SHP77 (cell line): ENCODE measurements around the gene NAA15.
"Not testable (repeated sequence)": the region's sequence is repeated elsewhere in the genome, so short reads cannot be mapped to it uniquely, and the experiment has no call there.

Experiments used
- DNase-seq, 2 experiments: peaks; one replicate each; lab custom pipeline; 2025; lab: John Stamatoyannopoulos, UW

NAA15 gene

DNA sequence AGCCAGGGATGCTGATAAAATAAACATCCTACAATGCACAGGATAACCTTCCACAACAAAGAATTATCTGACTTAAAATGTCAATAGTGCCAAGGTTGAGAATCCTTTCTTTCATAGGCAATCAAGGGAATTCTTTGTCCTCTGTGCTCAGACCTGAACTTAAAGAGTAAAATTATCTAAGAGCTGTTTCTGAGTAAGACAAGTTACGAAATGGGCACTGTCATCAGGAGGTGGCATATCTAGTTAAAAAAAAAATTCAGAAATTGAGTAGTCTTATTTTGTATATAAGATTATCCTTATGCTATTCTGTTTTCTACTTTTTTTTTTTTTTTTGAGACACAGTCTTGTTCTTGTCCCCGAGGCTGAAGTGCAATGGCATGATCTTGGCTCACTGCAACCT is 149.3 kb downstream of the NAA15 start:
- DNase-seq: no peak

DNA sequence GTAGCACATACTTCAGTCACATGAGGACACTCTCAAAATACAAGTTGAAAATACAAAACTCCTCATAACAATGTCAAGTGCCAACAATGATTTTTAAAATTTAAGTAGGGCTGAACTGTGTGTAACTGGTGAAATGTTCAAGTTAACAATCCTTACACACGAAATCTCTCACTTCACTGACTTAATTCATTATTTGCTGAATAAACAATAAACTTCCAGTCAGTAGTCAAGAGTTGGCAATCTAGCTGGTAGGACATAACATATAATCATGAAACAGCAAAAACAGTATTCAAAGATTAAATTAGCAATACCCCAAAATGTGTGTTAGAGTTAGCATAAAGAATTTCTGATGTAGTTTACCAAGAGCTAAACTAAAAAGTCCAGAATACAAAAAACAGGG is 150.7 kb downstream of the NAA15 start:
- DNase-seq: no peak

- peak; percentile 36 to 75 for DNase-seq
Measured at GRCh38 chr4:139453041-139453370, 151.7 kb downstream of the NAA15 start.

GRCh38 chr4:139453371-139454110 is 152.2 kb downstream of the NAA15 start:
- DNase-seq: peak; percentile 70 to 85

GRCh38 chr4:139454111-139455045 is 153.1 kb downstream of the NAA15 start, which contains the start of gene RAB33B:
TSS of gene RAB33B (plus strand) at chr4:139454121. CDS start at chr4:139454196, 75 bp downstream.
- DNase-seq: peak in 1 of 2 experiments; percentile 43

GRCh38 chr4:139455126-139455538 is 153.8 kb downstream of the NAA15 start:
- no peak for DNase-seq

DNA sequence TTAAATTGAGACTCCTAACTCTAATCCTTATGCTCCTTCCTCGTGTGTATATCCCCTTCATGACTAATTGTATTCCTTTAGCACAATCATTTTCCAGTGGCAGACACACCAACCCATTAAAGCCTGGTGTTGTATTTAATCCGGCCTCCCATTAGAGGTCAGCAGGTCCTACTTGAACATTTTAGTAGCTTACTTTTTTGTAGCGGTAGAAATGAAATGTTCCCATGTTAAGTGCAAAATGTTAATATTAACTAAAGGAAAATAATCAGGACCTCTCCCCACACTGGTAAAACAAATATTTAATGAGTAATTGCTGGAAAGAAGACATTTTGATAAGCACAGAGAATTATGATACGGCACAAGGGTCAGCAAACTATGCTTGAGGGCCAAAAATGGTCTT is 156.0 kb downstream of the NAA15 start:
- DNase-seq: no peak

GRCh38 chr4:139458543-139458942 is 157.2 kb downstream of the NAA15 start:
- no peak for DNase-seq

DNA sequence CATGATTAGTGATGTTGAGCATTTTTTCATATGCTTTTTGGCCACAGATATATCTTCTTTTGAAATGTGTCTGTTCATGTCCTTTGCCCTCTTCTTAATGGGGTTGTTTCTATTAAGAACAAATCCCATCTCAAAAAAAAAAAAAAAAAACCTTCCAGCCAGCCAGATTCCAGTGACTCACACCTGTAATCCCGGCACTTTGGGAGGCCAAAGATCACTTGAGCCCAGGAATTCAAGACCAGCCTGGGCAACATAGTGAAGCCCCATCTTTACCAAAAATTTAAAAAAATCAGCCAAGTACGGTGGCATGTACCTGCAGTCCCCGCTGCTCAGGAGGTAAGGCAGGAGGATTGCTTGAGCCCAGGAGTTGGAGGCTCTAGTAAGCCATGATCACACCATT is 157.7 kb downstream of the NAA15 start:
- DNase-seq: no peak

- DNase-seq: no peak
Measured at GRCh38 chr4:139460565-139460964, 159.3 kb downstream of the NAA15 start.

GRCh38 chr4:139461022-139461628 is 159.8 kb downstream of the NAA15 start:
- no peak for DNase-seq

- DNase-seq: not testable (repeated sequence)
Measured at GRCh38 chr4:139464512-139464911, 163.2 kb downstream of the NAA15 start.

DNA sequence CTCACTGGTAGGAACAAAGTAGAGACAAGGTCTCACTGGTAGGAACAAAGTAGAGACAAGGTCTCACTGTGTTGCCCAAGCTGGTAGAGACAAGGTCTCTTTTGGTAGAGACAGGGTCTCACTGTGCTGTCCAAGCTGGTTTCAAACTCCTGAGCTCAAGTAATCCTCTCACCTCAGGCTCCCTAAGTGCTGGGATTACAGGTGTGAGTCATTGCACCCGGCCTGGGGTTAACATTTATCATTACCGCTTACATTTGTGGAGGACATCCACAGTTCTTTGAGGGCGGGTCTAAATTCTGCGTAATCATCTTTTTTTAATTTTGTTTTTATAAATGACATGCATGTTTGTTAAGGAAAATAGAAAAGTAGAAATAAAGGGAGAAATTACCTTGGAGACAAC is 164.6 kb downstream of the NAA15 start:
- no peak for DNase-seq

- not testable (repeated sequence) for DNase-seq
Measured at GRCh38 chr4:139468756-139469155, 167.5 kb downstream of the NAA15 start.

GRCh38 chr4:139469216-139469615 is 167.9 kb downstream of the NAA15 start:
- DNase-seq: no peak
